Keratinocyte (primary cell): ENCODE results near the gene NDUFS2.
"Not testable (repeated sequence)": the region's sequence is repeated elsewhere in the genome, so short reads cannot be mapped to it uniquely, and the experiment has no call there.

Experiments used
- EZH2 ChIP-seq: IDR thresholded peaks from one replicate; pipeline ENCODE4 v1.6.1; 2012; ENCODE audit warnings: inconsistent platforms, mild to moderate bottlenecking, low read length, moderate library complexity
- TF ChIP-seq, protein P1 (sequence below), 3 experiments: IDR thresholded peaks in 1 of 3; conservative IDR thresholded peaks in 1 of 3; optimal IDR thresholded peaks in 1 of 3; 2 replicates in 2 of 3; 3 replicates in 1 of 3; pipeline versions ENCODE3 to v1.5.1; 2011; ENCODE audit warnings: low read length in 3 of 3, mild to moderate bottlenecking in 3 of 3, moderate library complexity in 2 of 3, control low read depth in 1 of 3, inconsistent platforms in 1 of 3; ENCODE audit not compliant: insufficient read depth in 2 of 3; ENCODE audit errors: extremely low read depth in 1 of 3

DNA sequence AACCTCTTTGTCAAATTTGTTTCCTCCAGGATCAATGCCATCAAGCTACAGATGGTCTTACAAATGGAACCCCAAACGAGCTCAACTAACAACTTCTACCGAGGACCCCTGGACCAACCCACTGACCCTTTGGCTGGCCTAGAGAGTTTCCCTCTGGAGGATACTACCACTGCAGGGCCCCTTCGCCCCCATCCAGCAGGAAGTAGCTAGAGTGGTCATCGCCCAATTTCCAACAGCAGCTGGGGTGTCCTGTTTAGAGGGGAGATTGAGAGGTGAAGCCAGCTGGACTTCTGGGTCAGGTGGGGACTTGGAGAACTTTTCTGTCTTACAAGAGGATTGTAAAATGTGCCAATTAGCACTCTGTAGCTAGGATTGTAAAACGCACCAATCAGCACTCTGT is 54.9 kb downstream of the NDUFS2 start:
- TF ChIP-seq, protein P1, sequence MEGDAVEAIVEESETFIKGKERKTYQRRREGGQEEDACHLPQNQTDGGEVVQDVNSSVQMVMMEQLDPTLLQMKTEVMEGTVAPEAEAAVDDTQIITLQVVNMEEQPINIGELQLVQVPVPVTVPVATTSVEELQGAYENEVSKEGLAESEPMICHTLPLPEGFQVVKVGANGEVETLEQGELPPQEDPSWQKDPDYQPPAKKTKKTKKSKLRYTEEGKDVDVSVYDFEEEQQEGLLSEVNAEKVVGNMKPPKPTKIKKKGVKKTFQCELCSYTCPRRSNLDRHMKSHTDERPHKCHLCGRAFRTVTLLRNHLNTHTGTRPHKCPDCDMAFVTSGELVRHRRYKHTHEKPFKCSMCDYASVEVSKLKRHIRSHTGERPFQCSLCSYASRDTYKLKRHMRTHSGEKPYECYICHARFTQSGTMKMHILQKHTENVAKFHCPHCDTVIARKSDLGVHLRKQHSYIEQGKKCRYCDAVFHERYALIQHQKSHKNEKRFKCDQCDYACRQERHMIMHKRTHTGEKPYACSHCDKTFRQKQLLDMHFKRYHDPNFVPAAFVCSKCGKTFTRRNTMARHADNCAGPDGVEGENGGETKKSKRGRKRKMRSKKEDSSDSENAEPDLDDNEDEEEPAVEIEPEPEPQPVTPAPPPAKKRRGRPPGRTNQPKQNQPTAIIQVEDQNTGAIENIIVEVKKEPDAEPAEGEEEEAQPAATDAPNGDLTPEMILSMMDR (optimal IDR thresholded peaks at IDR 0.05 in 1 of 3, IDR thresholded peaks at IDR 0.05 in 1 of 3, conservative IDR thresholded peaks at IDR 0.05 in 1 of 3; ENCODE audit: extremely low read depth in 1 of 3, insufficient read depth in 2 of 3, low read length in 3 of 3): not testable (repeated sequence)
- TF ChIP-seq EZH2: not testable (repeated sequence)
